H1 (cell line): ENCODE measurements around the gene SLC2A1. TPM values are rescaled to one million over a fixed set of nuclear protein-coding genes. Genes with fewer than 3 reads are reported as not detected.
A peak's percentile ranks its signal among the peaks of the same experiment; 100 is the strongest.

ENCODE experiments used
- CTCF ChIA-PET: fragments of 300-600 bp; sonication (Branson Sonifier 250); formaldehyde crosslinking; loops from one replicate; lab custom pipeline; 2021; ENCODE audit not compliant: partially characterized antibody; lab: Charles Lee
- POLR2A ChIA-PET: fragments of 300-600 bp; sonication (Branson Sonifier 250); formaldehyde crosslinking; loops from one replicate; lab custom pipeline; 2021; ENCODE audit warnings: inconsistent platforms; ENCODE audit not compliant: partially characterized antibody; lab: Charles Lee
- DNase-seq, 2 experiments: peaks; one replicate each; pipeline versions ENCODE4 v3.0.0 to v3.0.0-alpha.2; 2010 to 2022; ENCODE audit warnings: low spot score in 2 of 2, low read depth in 1 of 2, mixed read lengths in 1 of 2
- FAIRE-seq: peaks from 2 replicates; lab custom pipeline; 2011; peaks lifted over from hg19 to GRCh38; lab: Jason Lieb, UNC
- H2AFZ ChIP-seq: 2 replicates; pipeline ENCODE4 v1.8.1; 2012; ENCODE audit warnings: low read length, inconsistent platforms
- H2AK5ac ChIP-seq: 2 replicates; pipeline ENCODE4 v1.6.1; 2013; ENCODE audit warnings: low read depth, low read length
- H2BK120ac ChIP-seq: replicated peaks from 2 replicates; pipeline ENCODE3; 2013; ENCODE audit warnings: low read depth, low read length, inconsistent platforms
- H2BK12ac ChIP-seq: 2 replicates; pipeline ENCODE4 v1.6.1; 2013; ENCODE audit warnings: low read depth, low read length
- H2BK15ac ChIP-seq: 2 replicates; pipeline ENCODE4 v1.6.1; 2013; ENCODE audit warnings: low read length
- H2BK20ac ChIP-seq: 2 replicates; pipeline ENCODE4 v1.6.1; 2013; ENCODE audit warnings: low read length
- H2BK5ac ChIP-seq: 2 replicates; pipeline ENCODE4 v1.6.1; 2013; ENCODE audit warnings: low read depth, low read length
- H3K14ac ChIP-seq: 2 replicates; pipeline ENCODE4 v1.6.1; 2013; ENCODE audit warnings: inconsistent platforms; ENCODE audit not compliant: insufficient read length
- H3K18ac ChIP-seq: 2 replicates; pipeline ENCODE4 v1.6.1; 2013; ENCODE audit warnings: low read length; ENCODE audit errors: extremely low read depth
- H3K23ac ChIP-seq: 2 replicates; pipeline ENCODE4 v1.6.1; 2013; ENCODE audit warnings: inconsistent platforms; ENCODE audit not compliant: insufficient read length
- H3K23me2 ChIP-seq: 2 replicates; pipeline ENCODE4 v1.6.1; 2013; ENCODE audit warnings: low read depth, low read length
- H3K27ac ChIP-seq: 2 replicates; pipeline ENCODE4 v1.6.1; 2011; ENCODE audit warnings: low read depth, low read length, inconsistent platforms
- H3K27me3 ChIP-seq, 4 experiments: replicated peaks in 1 of 4; 1 replicate in 1 of 4; 2 replicates in 3 of 4; pipeline versions ENCODE4 v1.6.1 to v1.8.1; 2011 to 2013; ENCODE audit warnings: low read length in 3 of 4, mild to moderate bottlenecking in 3 of 4, inconsistent platforms in 2 of 4, mixed read lengths in 2 of 4, moderate library complexity in 1 of 4; ENCODE audit not compliant: control insufficient read depth in 3 of 4, insufficient read depth in 3 of 4; ENCODE audit errors: extremely low read depth in 1 of 4
- H3K36me3 ChIP-seq, 4 experiments: 2 replicates each; pipeline versions ENCODE4 v1.6.1 to v1.8.1; 2011 to 2013; ENCODE audit warnings: mild to moderate bottlenecking in 4 of 4, low read length in 3 of 4, moderate library complexity in 2 of 4, control low read depth in 1 of 4, inconsistent platforms in 1 of 4; ENCODE audit not compliant: insufficient read depth in 4 of 4, control insufficient read depth in 2 of 4
- H3K4ac ChIP-seq: replicated peaks from 2 replicates; pipeline ENCODE3; 2013; ENCODE audit warnings: low read length, low read depth, mixed read lengths, inconsistent platforms; ENCODE audit not compliant: insufficient read length
- H3K4me1 ChIP-seq, 4 experiments: replicated peaks in 1 of 4; 1 replicate in 1 of 4; 2 replicates in 3 of 4; pipeline versions ENCODE4 v1.6.1 to v1.8.1; 2011 to 2013; ENCODE audit warnings: low read length in 3 of 4, inconsistent platforms in 2 of 4, mixed read lengths in 1 of 4; ENCODE audit not compliant: insufficient read depth in 4 of 4, control insufficient read depth in 3 of 4
- H3K4me2 ChIP-seq, 2 experiments: 2 replicates each; pipeline versions ENCODE4 v1.6.1 to v1.8.1; 2011 to 2013; ENCODE audit warnings: low read depth in 2 of 2, low read length in 2 of 2, control low read depth in 1 of 2, inconsistent platforms in 1 of 2, mild to moderate bottlenecking in 1 of 2; ENCODE audit not compliant: insufficient read depth in 1 of 2
- H3K4me3 ChIP-seq, 4 experiments: fragments of 200-600, 300-600 bp in 1 of 4; sonication (generic), shearing (Covaris generic), sonication (Bioruptor Twin) in 1 of 4; 2 replicates each; pipeline versions ENCODE4 v1.5.1 to v1.8.1; 2011 to 2016; ENCODE audit warnings: low read length in 4 of 4, low read depth in 3 of 4, control low read depth in 2 of 4, inconsistent platforms in 2 of 4, mild to moderate bottlenecking in 2 of 4, mixed read lengths in 1 of 4, moderate library complexity in 1 of 4; ENCODE audit not compliant: insufficient read depth in 2 of 4; ENCODE audit errors: extremely low read depth in 1 of 4
- H3K56ac ChIP-seq: replicated peaks from 2 replicates; pipeline ENCODE3; 2013; ENCODE audit warnings: low read depth, mild to moderate bottlenecking, mixed read lengths, low read length, inconsistent platforms; ENCODE audit not compliant: insufficient read length
- H3K79me1 ChIP-seq: 2 replicates; pipeline ENCODE4 v1.6.1; 2013; ENCODE audit warnings: low read depth, low read length, control low read depth
- H3K79me2 ChIP-seq, 2 experiments: 2 replicates each; pipeline versions ENCODE4 v1.6.1 to v1.8.1; 2012 to 2013; ENCODE audit warnings: low read length in 2 of 2, mild to moderate bottlenecking in 2 of 2, inconsistent platforms in 1 of 2; ENCODE audit not compliant: insufficient read depth in 2 of 2, control insufficient read depth in 1 of 2
- H3K9ac ChIP-seq, 4 experiments: replicated peaks in 1 of 4; 1 replicate in 1 of 4; 2 replicates in 3 of 4; pipeline versions ENCODE4 v1.6.1 to v1.8.1; 2011 to 2013; ENCODE audit warnings: low read depth in 3 of 4, low read length in 3 of 4, control low read depth in 2 of 4, mild to moderate bottlenecking in 2 of 4, moderate library complexity in 2 of 4, inconsistent platforms in 1 of 4; ENCODE audit errors: extremely low read depth in 1 of 4
- H3K9me3 ChIP-seq, 2 experiments: 2 replicates each; pipeline versions ENCODE4 v1.6.1 to v1.8.1; 2012 to 2013; ENCODE audit warnings: mild to moderate bottlenecking in 2 of 2, moderate library complexity in 2 of 2, control low read depth in 1 of 2, inconsistent platforms in 1 of 2, low read depth in 1 of 2, low read length in 1 of 2, mixed read lengths in 1 of 2; ENCODE audit not compliant: insufficient read depth in 2 of 2
- H4K20me1 ChIP-seq, 2 experiments: replicated peaks in 1 of 2; 2 replicates each; pipeline versions ENCODE3 to v1.8.1; 2011 to 2013; ENCODE audit warnings: inconsistent platforms in 2 of 2, low read length in 2 of 2, mild to moderate bottlenecking in 1 of 2; ENCODE audit not compliant: insufficient read depth in 2 of 2, control insufficient read depth in 1 of 2
- H4K5ac ChIP-seq: 2 replicates; pipeline ENCODE4 v1.6.1; 2013; ENCODE audit warnings: low read length, low read depth, mixed read lengths, inconsistent platforms; ENCODE audit not compliant: insufficient read length
- H4K8ac ChIP-seq: 2 replicates; pipeline ENCODE4 v1.8.0; 2013; ENCODE audit warnings: mild to moderate bottlenecking, moderate library complexity, low read length, inconsistent platforms; ENCODE audit not compliant: insufficient read depth; ENCODE audit errors: extremely low read depth
- H4K91ac ChIP-seq: replicated peaks from 2 replicates; pipeline ENCODE3; 2013; ENCODE audit warnings: low read length, mixed read lengths, inconsistent platforms; ENCODE audit not compliant: insufficient read length
- CHD2 ChIP-seq: IDR thresholded peaks from 2 replicates; pipeline ENCODE4 v1.6.1; 2012; ENCODE audit warnings: low read length, improper control_type of control experiment
- EZH2 ChIP-seq: fragments of 200-600 bp; sonication (generic); IDR thresholded peaks from 2 replicates; pipeline ENCODE4 v1.7.1; 2012; ENCODE audit warnings: low read depth, mild to moderate bottlenecking, moderate library complexity, low read length, inconsistent platforms; ENCODE audit not compliant: severe bottlenecking
- GABPA ChIP-seq: IDR thresholded peaks from 2 replicates; pipeline ENCODE4 v1.6.1; 2011; ENCODE audit warnings: mild to moderate bottlenecking, low read length, moderate library complexity, borderline replicate concordance; ENCODE audit not compliant: insufficient read depth
- RAD21 ChIP-seq, 2 experiments: IDR thresholded peaks in 1 of 2; conservative IDR thresholded peaks in 1 of 2; 2 replicates each; pipeline ENCODE4 v1.6.1; 2011; ENCODE audit warnings: low read depth in 2 of 2, low read length in 2 of 2, improper control_type of control experiment in 1 of 2, inconsistent platforms in 1 of 2, mild to moderate bottlenecking in 1 of 2, moderate library complexity in 1 of 2
- RXRA ChIP-seq: IDR thresholded peaks from 2 replicates; pipeline ENCODE4 v1.6.1; 2011; ENCODE audit warnings: low read depth, mild to moderate bottlenecking, low read length, moderate library complexity; ENCODE audit not compliant: insufficient read depth
- ZNF274 ChIP-seq: IDR thresholded peaks from 2 replicates; pipeline ENCODE4 v1.7.0; 2012; ENCODE audit warnings: low read length, borderline replicate concordance; ENCODE audit errors: extremely low read depth
- WGBS, 2 experiments: shearing (Covaris generic) in 1 of 2; methylation state at CpG; one replicate each; pipeline versions ENCODE4 v1.1.6 to v1.1.7; 2013 to 2015; ENCODE audit warnings: low lambda C conversion rate in 2 of 2, mixed read lengths in 2 of 2, inconsistent platforms in 1 of 2, low coverage in 1 of 2, missing lambda C conversion rate in 1 of 2; ENCODE audit not compliant: insufficient replicate concordance in 2 of 2, insufficient coverage in 1 of 2, insufficient read length in 1 of 2; ENCODE audit errors: extremely low coverage in 1 of 2, missing lambda C conversion rate in 1 of 2; 5-methylcytosine and 5-hydroxymethylcytosine counted together
- polyA plus RNA-seq, 7 experiments: library from polyadenylated mRNA; depleted of rRNA in 3 of 7; stranded (reverse) in 5 of 7; unstranded in 2 of 7; fragments of >200 nt in 5 of 7; fragments of 200-250 nt in 2 of 7; gene quantifications; 1 replicate in 5 of 7; 2 replicates in 1 of 7; 4 replicates in 1 of 7; pipeline versions ENCODE4 v1.2.1 to v1.2.3, GENCODE V29; 2011 to 2013; ENCODE audit warnings: missing spikeins in 2 of 7, mixed read lengths in 2 of 7
- total RNA-seq: library from RNA; stranded (reverse); fragmentation: NEBNext Ultra II Directional; extraction: Animal tissue kit (Norgen Biotek cat#: 25700); gene quantifications from 2 replicates; pipeline ENCODE4 v1.2.1, GENCODE V29; 2021

The SLC2A1 gene
- total and polyA plus RNA-seq, 2 of the 8 experiments (the other 6 are each of a cell fraction or from before 2014, with no cell fraction given): 230 to 308 TPM

- Histone ChIP-seq H3K27ac (peak overlapping the region; percentile 13; the same call in 1 of the 2 replicates), H4K20me1 (peaks cover 61 to 69% of the 10 kb centered on the region in 2 experiments)
Measured at GRCh38 chr1:42953182-42954180, 5.2 kb downstream of the SLC2A1 start.

More at GRCh38 chr1:42953182-42954180, 5.2 kb downstream of the SLC2A1 start:
- H2BK5ac ChIP-seq: peak overlapping the region; percentile 15; the same call in 1 of the 2 replicates
- H3K9me3 ChIP-seq: no peaks in the 10 kb centered on the region
- no peak overlapping the region for H2AFZ ChIP-seq
- peak overlapping the region; percentile 41 to 81; a peak in 3 of 4 replicates for H3K4me2 ChIP-seq
- H4K91ac ChIP-seq: no peak overlapping the region
- no peak overlapping the region for H3K4ac ChIP-seq
- DNase-seq: no peak
- ChIA-PET CTCF (interaction anchor here (0.6 to 4.1 kb wide), 11 partner anchors 9 to 716 kb away, joined by 3 to 29 read pairs (median 5); no protein-coding TSS in a partner anchor), POLR2A (interaction anchor here (0.6 to 14.7 kb wide), 16 partner anchors 9 to 599 kb away, joined by 3 to 140 read pairs (median 5); no protein-coding TSS in a partner anchor)
- peaks cover 16 to 63% (median 17%) of the 10 kb centered on the region in 4 experiments; a peak in 7 of 8 replicates for H3K36me3 ChIP-seq
- 90% methylated on average over 13 of the region's 13 CpGs; no CpG with 5 or more reads in 1 of the 2 experiments for WGBS, 2 experiments
- no peak overlapping the region for H2BK120ac ChIP-seq
- no peak overlapping the region for H3K23ac ChIP-seq
- H2AK5ac ChIP-seq: no peak overlapping the region
- no peaks in the 10 kb centered on the region for H3K27me3 ChIP-seq
- peaks cover 16 to 48% (median 37%) of the 10 kb centered on the region in 4 experiments for H3K4me1 ChIP-seq
- TF ChIP-seq ZNF274 (no peak), RAD21 (IDR thresholded peaks at IDR 0.05 in 1 of 2, conservative IDR thresholded peaks at IDR 0.05 in 1 of 2; ENCODE audit: low read depth in 2 of 2, low read length in 2 of 2) (peak in 1 of 2 experiments; percentile 26; a peak in 2 of 4 replicates), EZH2 (no peak), RXRA (no peak), GABPA (no peak), CHD2 (no peak)
- no peak overlapping the region for H3K9ac ChIP-seq
- no peaks in the 10 kb centered on the region; the same call in 1 of the 2 replicates for H3K23me2 ChIP-seq
- H3K56ac ChIP-seq: no peak overlapping the region
- no peak overlapping the region for H2BK15ac ChIP-seq
- peak overlapping the region in 1 of 4 experiments; percentile 26; a peak in 1 of 8 replicates for H3K4me3 ChIP-seq
- H4K5ac ChIP-seq: no peak overlapping the region
- no peak overlapping the region for H2BK20ac ChIP-seq
- H3K79me1 ChIP-seq: peaks cover 21% of the 10 kb centered on the region
- no peak for FAIRE-seq
- no peak overlapping the region for H3K18ac ChIP-seq
- H2BK12ac ChIP-seq: no peak overlapping the region
- H4K8ac ChIP-seq: peak overlapping the region; percentile 42
- H3K79me2 ChIP-seq: peaks cover 88 to 99% of the 10 kb centered on the region in 2 experiments
- H3K14ac ChIP-seq: no peak overlapping the region
